Sigmoid colon (tissue), 3 donors: ENCODE data around the gene TRAM2.

ENCODE experiments used
- CTCF ChIP-seq, 4 experiments: fragments of 450-650 bp in 3 of 4; fragments of 200-600 bp in 1 of 4; IDR thresholded peaks; one replicate each; pipeline ENCODE4 v1.5.1; 2016 to 2019; ENCODE audit warnings: antibody characterized with exemption in 4 of 4, mild to moderate bottlenecking in 3 of 4, moderate library complexity in 2 of 4
- POLR2A ChIP-seq, 2 donors: fragments of 450-650 bp; IDR thresholded peaks; one replicate each; pipeline ENCODE4 v1.6.1; 2016; ENCODE audit warnings: antibody characterized with exemption in 2 of 2, mild to moderate bottlenecking in 2 of 2, moderate library complexity in 2 of 2

GRCh38 chr6:52595796-52596130, 18.9 kb upstream of the TRAM2 start:
- TF ChIP-seq CTCF (IDR thresholded peaks at IDR 0.05) (no peak), POLR2A (IDR thresholded peaks at IDR 0.05) (no peak)
